GM12891 (cell line): ENCODE results near the gene RBFOX1.

Experiments used
- DNase-seq: peaks from one replicate; pipeline ENCODE4 v3.0.0; 2011; ENCODE audit warnings: low spot score; ENCODE audit not compliant: insufficient read length
- FAIRE-seq: peaks from 2 replicates; lab custom pipeline; 2011; peaks lifted over from hg19 to GRCh38; lab: Jason Lieb, UNC
- PAX5 ChIP-seq: IDR thresholded peaks from 2 replicates; pipeline ENCODE4 v1.6.1; 2011; ENCODE audit warnings: low read length, moderate library complexity, mild to moderate bottlenecking; ENCODE audit not compliant: insufficient read depth, severe bottlenecking
- POLR2A ChIP-seq: IDR thresholded peaks from 2 replicates; pipeline ENCODE4 v1.6.1; 2011; ENCODE audit warnings: low read depth, low read length, control low read depth
- POLR2AphosphoS5 ChIP-seq: IDR thresholded peaks from 2 replicates; pipeline ENCODE4 v1.6.1; 2011; ENCODE audit warnings: low read depth, low read length, control low read depth
- POU2F2 ChIP-seq: IDR thresholded peaks from 2 replicates; pipeline ENCODE4 v1.6.1; 2011; ENCODE audit warnings: low read depth, mild to moderate bottlenecking, control low read depth, low read length, moderate library complexity
- SPI1 ChIP-seq: IDR thresholded peaks from 2 replicates; pipeline ENCODE4 v1.6.1; 2011; ENCODE audit warnings: low read depth, low read length, control low read depth
- TAF1 ChIP-seq: IDR thresholded peaks from 2 replicates; pipeline ENCODE4 v1.6.1; 2011; ENCODE audit warnings: low read depth, low read length, control low read depth

RBFOX1 gene

DNA sequence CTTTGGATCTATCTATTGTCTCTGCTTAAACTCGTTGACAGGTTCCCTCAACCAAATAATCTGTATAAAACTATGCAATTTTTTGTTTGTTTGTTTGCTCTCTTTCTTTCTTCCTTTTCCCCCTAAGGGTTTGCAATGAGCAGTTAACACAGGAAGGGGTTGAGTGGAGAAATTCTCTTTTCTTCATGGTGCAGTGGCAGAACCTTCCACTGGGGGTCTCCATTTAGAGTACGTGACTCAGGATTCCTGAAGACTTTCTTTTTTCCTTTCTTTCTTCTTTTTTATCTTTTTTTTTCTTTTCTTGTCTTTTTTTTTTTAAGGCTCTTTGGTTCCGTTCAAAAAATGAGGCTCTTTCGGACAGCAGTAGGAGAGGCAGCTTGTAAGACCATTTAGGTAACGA is 19.5 kb upstream of the RBFOX1 start:
- no peak for DNase-seq
- FAIRE-seq, result no peak
- TF ChIP-seq PAX5, result no peak
- TF ChIP-seq SPI1, result no peak
- no peak for TF ChIP-seq POU2F2
- TF ChIP-seq POLR2AphosphoS5, result no peak
- TF ChIP-seq POLR2A, result no peak
- no peak for TF ChIP-seq TAF1

GRCh38 chr16:7314163-7314562 is 18.5 kb upstream of the RBFOX1 start:
- TF ChIP-seq TAF1 (no peak), SPI1 (no peak), POLR2A (no peak), POU2F2 (no peak), POLR2AphosphoS5 (no peak), PAX5 (no peak)
- DNase-seq (no peak), FAIRE-seq (no peak)

GRCh38 chr16:7315813-7316212 is 16.8 kb upstream of the RBFOX1 start:
- no peak for TF ChIP-seq POLR2AphosphoS5
- no peak for TF ChIP-seq PAX5
- TF ChIP-seq POLR2A, result no peak
- no peak for TF ChIP-seq TAF1
- no peak for TF ChIP-seq POU2F2
- no peak for TF ChIP-seq SPI1
- FAIRE-seq (no peak), DNase-seq (no peak)

DNA sequence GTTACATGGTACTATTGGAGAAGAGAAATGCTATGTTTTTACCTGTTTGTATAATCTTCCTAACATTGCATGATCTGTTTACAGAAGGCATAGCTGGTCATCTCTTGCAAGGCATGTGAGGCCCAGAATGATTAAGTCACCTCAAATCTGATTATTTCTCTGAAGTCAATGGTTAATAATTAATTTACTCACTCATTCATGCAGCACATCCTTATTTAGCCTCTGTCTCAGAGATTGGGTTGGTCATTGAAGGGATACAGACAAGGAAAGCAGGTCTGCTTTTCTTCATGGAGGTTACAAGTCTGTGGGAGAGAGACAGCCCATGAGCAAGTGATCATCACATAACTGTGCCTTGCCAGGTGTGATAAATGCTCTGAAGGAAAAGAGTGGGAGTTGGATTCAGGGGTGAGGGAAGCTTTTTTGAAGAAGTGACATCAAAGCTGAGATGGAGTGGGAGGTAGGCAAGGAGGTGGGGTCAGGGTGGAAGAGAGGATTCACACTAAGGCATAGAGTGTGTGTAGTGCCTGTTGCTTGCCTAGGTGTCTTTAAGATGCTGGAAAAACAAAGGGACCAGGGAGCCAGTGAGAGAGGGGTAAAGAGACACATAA is 16.3 kb upstream of the RBFOX1 start:
- DNase-seq (no peak), FAIRE-seq (no peak)
- TF ChIP-seq TAF1, result no peak
- no peak for TF ChIP-seq POU2F2
- no peak for TF ChIP-seq POLR2A
- TF ChIP-seq POLR2AphosphoS5, result no peak
- TF ChIP-seq PAX5, result no peak
- no peak for TF ChIP-seq SPI1

DNA sequence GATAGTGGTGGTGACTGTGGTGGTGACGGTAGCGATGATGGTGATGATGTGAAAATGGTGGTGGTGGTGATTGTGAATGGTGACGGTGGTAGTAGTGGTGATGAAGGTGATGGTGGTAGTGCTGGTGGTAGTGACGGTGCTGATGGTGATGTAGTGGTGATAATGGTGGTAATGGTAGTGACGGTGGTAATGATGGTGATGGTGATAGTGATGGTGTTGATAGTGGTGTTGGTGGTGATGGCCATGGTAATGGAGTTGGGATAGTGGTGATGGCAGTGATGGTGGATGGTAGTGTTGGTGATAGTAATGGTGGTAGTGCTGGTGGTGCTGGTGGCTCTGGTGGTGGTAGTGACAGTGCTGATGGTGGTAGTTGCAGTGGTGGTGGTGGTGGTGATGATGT is 14.7 kb upstream of the RBFOX1 start:
- no peak for DNase-seq
- TF ChIP-seq PAX5 (no peak), POLR2AphosphoS5 (no peak), SPI1 (no peak), TAF1 (no peak)
- no peak for FAIRE-seq

GRCh38 chr16:7318686-7319085 is 14.0 kb upstream of the RBFOX1 start:
- TF ChIP-seq POLR2A (no peak), POU2F2 (no peak), SPI1 (no peak), POLR2AphosphoS5 (no peak), PAX5 (no peak), TAF1 (no peak)
- DNase-seq, result no peak
- FAIRE-seq, result no peak

DNA sequence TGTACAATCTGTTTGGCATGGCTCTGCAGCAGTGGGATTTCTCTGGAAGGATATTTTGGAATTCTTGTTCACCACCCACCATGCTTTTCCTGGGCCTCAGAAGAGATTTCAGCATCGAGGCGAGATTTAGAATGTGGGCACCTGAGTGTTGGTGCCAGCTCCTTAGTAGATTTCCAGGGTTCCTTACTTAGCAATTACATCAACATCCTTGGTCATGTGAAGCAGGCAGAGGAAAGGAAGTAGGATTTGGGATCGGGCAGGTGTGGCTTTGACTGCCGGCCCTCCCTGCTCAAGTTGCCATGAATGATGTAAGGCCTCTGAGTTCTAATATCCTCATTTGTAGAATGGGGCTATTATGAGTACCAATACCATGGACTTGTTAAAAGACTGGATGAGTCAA is 13.1 kb upstream of the RBFOX1 start:
- no peak for DNase-seq
- TF ChIP-seq SPI1 (no peak), TAF1 (no peak)
- FAIRE-seq, result no peak

GRCh38 chr16:7321661-7322060 is 11.0 kb upstream of the RBFOX1 start:
- no peak for TF ChIP-seq PAX5
- TF ChIP-seq SPI1, result no peak
- no peak for TF ChIP-seq POLR2A
- no peak for TF ChIP-seq POLR2AphosphoS5
- no peak for TF ChIP-seq POU2F2
- no peak for TF ChIP-seq TAF1
- DNase-seq, result no peak
- FAIRE-seq, result no peak

- FAIRE-seq (no peak), DNase-seq (no peak)
- TF ChIP-seq POU2F2, result no peak
- no peak for TF ChIP-seq TAF1
- TF ChIP-seq POLR2AphosphoS5, result no peak
- no peak for TF ChIP-seq PAX5
- TF ChIP-seq SPI1, result no peak
- no peak for TF ChIP-seq POLR2A
Measured at GRCh38 chr16:7324321-7324720, 8.3 kb upstream of the RBFOX1 start.

DNA sequence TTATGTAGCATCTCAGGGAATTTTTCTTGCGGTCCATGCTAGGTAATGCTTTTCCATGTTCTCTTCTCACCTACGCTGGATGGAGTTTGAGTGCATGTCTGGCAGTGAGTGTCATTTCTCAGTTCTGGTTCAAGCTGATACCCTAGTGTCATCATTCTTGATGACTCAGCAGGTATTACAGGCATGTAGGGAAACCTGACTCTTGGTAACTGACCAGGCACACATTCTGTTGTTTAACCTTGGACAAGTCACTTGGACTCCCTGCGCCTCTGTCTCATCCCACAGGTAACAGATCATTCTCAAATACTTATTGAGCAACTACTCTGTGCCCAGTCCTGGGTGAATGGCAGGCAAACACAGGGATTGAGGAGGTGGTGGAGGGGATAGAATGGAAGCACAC is 6.8 kb upstream of the RBFOX1 start:
- FAIRE-seq (no peak), DNase-seq (no peak)
- TF ChIP-seq PAX5 (no peak), SPI1 (no peak)

DNA sequence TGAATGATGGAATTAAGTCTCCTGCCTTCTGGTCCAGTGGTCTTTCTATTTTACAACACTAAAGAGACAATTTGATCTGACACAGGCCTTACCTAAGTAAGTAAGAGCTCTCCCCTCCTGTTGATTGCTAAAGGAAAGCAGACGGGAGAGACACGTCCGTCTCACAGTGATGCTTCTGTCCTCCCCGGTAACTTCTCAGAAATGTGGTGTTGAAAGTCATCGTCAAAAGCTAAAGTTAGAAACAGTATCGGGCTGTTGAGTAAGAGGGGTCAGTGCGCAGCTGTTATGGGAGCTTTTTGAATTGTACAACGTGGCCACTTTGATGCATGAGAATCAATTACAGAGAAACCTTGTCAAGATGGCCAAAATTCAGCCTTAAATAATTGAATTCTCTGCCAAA is 1.9 kb upstream of the RBFOX1 start:
- DNase-seq (no peak), FAIRE-seq (no peak)
- no peak for TF ChIP-seq PAX5
- no peak for TF ChIP-seq SPI1
- TF ChIP-seq TAF1, result no peak
- no peak for TF ChIP-seq POLR2A
- no peak for TF ChIP-seq POU2F2
- no peak for TF ChIP-seq POLR2AphosphoS5

DNA sequence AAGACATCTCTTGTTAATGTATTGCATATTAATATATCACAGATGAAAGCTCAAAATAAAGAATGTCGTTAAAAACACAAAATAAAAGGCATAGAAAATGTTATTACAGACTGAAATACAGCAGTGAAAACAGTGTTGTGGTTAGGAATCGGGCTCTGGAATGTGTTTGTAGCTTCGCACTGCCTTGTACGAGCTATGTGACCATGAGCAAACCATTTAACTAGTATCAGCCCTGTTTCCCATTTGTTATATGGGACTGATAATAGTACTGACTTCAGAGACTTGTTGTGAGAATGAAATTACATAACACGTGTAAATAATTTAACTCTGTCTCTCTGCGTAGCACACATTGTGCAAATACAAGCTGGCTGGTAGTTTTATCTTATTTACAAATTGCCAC is 648 bp upstream of the RBFOX1 start:
- FAIRE-seq, result no peak
- TF ChIP-seq SPI1 (no peak), POU2F2 (no peak), POLR2AphosphoS5 (no peak), POLR2A (no peak), PAX5 (no peak), TAF1 (no peak)

More for the DNA sequence above, 648 bp upstream of the RBFOX1 start:
- DNase-seq, result no peak
